K562 (cell line): Measurements from ENCODE around the gene DYRK1A. TPM values are rescaled to one million over a fixed set of nuclear protein-coding genes. Genes with fewer than 3 reads are reported as not detected.

Experiments
- ATAC-seq: fragments of 200-7000 bp; cut with Tn5 transposase; 3 replicates; pipeline ENCODE4 v1.9.1; 2020; ENCODE audit warnings: moderate library complexity
- BruUV-seq: library from RNA; stranded (reverse); fragments of 400-500 nt; replicated peaks from 2 replicates; lab custom pipeline; 2021; lab: Mats Ljungman, UMichigan
- CTCF ChIA-PET: fragments of 300-600 bp; formaldehyde crosslinking; extraction: SDS; loops from one replicate; lab custom pipeline; 2021; ENCODE audit warnings: low intra/inter-chr PET ratio; lab: Yijun Ruan, JAX
- POLR2A ChIA-PET: fragments of 300-600, 350-650 bp; sonication (Branson Sonifier 250); formaldehyde crosslinking; extraction: SDS; loops from one replicate; lab custom pipeline; 2021; ENCODE audit warnings: antibody characterized with exemption, inconsistent platforms; lab: Yijun Ruan, JAX
- DNase-seq, 4 experiments: peaks; one replicate each; pipeline versions ENCODE4 v3.0.0 to v3.0.0-alpha.2; 2011 to 2018; ENCODE audit warnings: low spot score in 3 of 4, mixed read lengths in 3 of 4; ENCODE audit errors: extremely low read depth in 1 of 4
- FAIRE-seq: peaks from 2 replicates; lab custom pipeline; 2011; peaks lifted over from hg19 to GRCh38; lab: Jason Lieb, UNC
- H2AFZ ChIP-seq: 2 replicates; pipeline ENCODE4 v1.6.0; 2011; ENCODE audit warnings: low read depth, low read length, control low read depth, inconsistent platforms
- H3K27ac ChIP-seq: fragments of 200-600 bp; 3 replicates; pipeline ENCODE4 v1.8.0; 2011; ENCODE audit warnings: low read depth, mild to moderate bottlenecking, control low read depth, inconsistent platforms, low read length, moderate library complexity, mixed read lengths; ENCODE audit errors: extremely low read depth
- H3K27me3 ChIP-seq, 2 experiments: fragments of 300-600 bp in 1 of 2; 2 replicates in 1 of 2; 3 replicates in 1 of 2; pipeline versions ENCODE4 v1.6.0 to v1.8.0; 2011; ENCODE audit warnings: inconsistent platforms in 2 of 2, low read length in 2 of 2, mild to moderate bottlenecking in 1 of 2, mixed read lengths in 1 of 2, moderate library complexity in 1 of 2; ENCODE audit not compliant: control insufficient read depth in 2 of 2, insufficient read depth in 2 of 2
- H3K36me3 ChIP-seq: fragments of 300-600 bp; 3 replicates; pipeline ENCODE4 v1.8.0; 2011; ENCODE audit warnings: mild to moderate bottlenecking, low read length, inconsistent platforms; ENCODE audit not compliant: control insufficient read depth, insufficient read depth
- H3K4me1 ChIP-seq, 2 experiments: fragments of 200-600 bp in 1 of 2; replicated peaks in 1 of 2; 2 replicates in 1 of 2; 3 replicates in 1 of 2; pipeline versions ENCODE4 v1.5.1 to v1.8.0; 2011; ENCODE audit warnings: inconsistent platforms in 2 of 2, low read length in 2 of 2, mild to moderate bottlenecking in 1 of 2, mixed read lengths in 1 of 2, moderate library complexity in 1 of 2; ENCODE audit not compliant: control insufficient read depth in 2 of 2, insufficient read depth in 2 of 2
- H3K4me2 ChIP-seq: 2 replicates; pipeline ENCODE4 v1.6.1; 2011; ENCODE audit warnings: low read length, control low read depth, inconsistent platforms, mixed read lengths; ENCODE audit not compliant: insufficient read depth
- H3K4me3 ChIP-seq: fragments of 200-600 bp; sonication (generic), shearing (Covaris generic); 2 replicates; pipeline ENCODE4 v1.5.1; 2016; ENCODE audit warnings: control low read depth, inconsistent platforms
- H3K79me2 ChIP-seq: fragments of 200-600 bp; 3 replicates; pipeline ENCODE4 v1.8.0; 2011; ENCODE audit warnings: low read length, inconsistent platforms; ENCODE audit not compliant: control insufficient read depth, insufficient read depth
- H3K9ac ChIP-seq, 2 experiments: 2 replicates each; pipeline versions ENCODE4 v1.6.0 to v1.6.1; 2011; ENCODE audit warnings: low read depth in 2 of 2, low read length in 2 of 2, control low read depth in 1 of 2, inconsistent platforms in 1 of 2, mild to moderate bottlenecking in 1 of 2, mixed read lengths in 1 of 2; ENCODE audit not compliant: insufficient read depth in 1 of 2
- H3K9me1 ChIP-seq: one replicate; pipeline ENCODE4 v1.6.0; 2011; ENCODE audit warnings: inconsistent platforms, mild to moderate bottlenecking, low read length, moderate library complexity; ENCODE audit not compliant: control insufficient read depth, insufficient read depth
- H3K9me3 ChIP-seq: replicated peaks from 2 replicates; pipeline ENCODE4 v1.5.1; 2011; ENCODE audit warnings: low read depth, low read length, inconsistent platforms; ENCODE audit not compliant: control insufficient read depth, insufficient read depth
- H4K20me1 ChIP-seq: replicated peaks from 2 replicates; pipeline ENCODE4 v1.6.1; 2011; ENCODE audit warnings: low read length, inconsistent platforms, mixed read lengths; ENCODE audit not compliant: control insufficient read depth, insufficient read depth
- CGGBP1 ChIP-seq: fragments of 250-450 bp; sonication (Bioruptor Pico); IDR thresholded peaks from 2 replicates; pipeline ENCODE4 v1.9.0; 2021; ENCODE audit warnings: mild to moderate bottlenecking
- DACH1 ChIP-seq: fragments of 450-650 bp; IDR thresholded peaks from 2 replicates; pipeline ENCODE4 v1.6.1; 2018; ENCODE audit not compliant: partially characterized antibody
- FOXP4 ChIP-seq: sonication (generic); formaldehyde crosslinking; IDR thresholded peaks from 2 replicates; pipeline ENCODE4 v1.8.0; 2022; ENCODE audit warnings: mild to moderate bottlenecking, missing genetic modification reagents, borderline replicate concordance
- MIER1 ChIP-seq: fragments of 450-650 bp; IDR thresholded peaks from 2 replicates; pipeline ENCODE4 v1.6.1; 2016; ENCODE audit warnings: antibody characterized with exemption, mild to moderate bottlenecking, low read depth
- MYC ChIP-seq, 2 experiments: fragments of 250-450 bp in 1 of 2; sonication (Bioruptor Pico) in 1 of 2; IDR thresholded peaks; 2 replicates each; pipeline versions ENCODE4 v1.5.1 to v1.6.1; 2012 to 2021; ENCODE audit warnings: low read depth in 2 of 2, borderline replicate concordance in 1 of 2, improper control_type of control experiment in 1 of 2, low read length in 1 of 2, mild to moderate bottlenecking in 1 of 2, moderate library complexity in 1 of 2
- NELFE ChIP-seq: IDR thresholded peaks from 2 replicates; pipeline ENCODE4 v1.6.1; 2011; ENCODE audit warnings: mild to moderate bottlenecking; ENCODE audit not compliant: insufficient read depth, insufficient read length
- NFATC3 ChIP-seq: fragments of 450-650 bp; IDR thresholded peaks from 2 replicates; pipeline ENCODE4 v1.6.1; 2017; ENCODE audit warnings: mild to moderate bottlenecking
- RNF2 ChIP-seq: sonication (generic); IDR thresholded peaks from 2 replicates; pipeline ENCODE4 v1.6.1; 2016
- SP2 ChIP-seq: IDR thresholded peaks from 2 replicates; pipeline ENCODE4 v1.6.1; 2011; ENCODE audit warnings: mild to moderate bottlenecking, low read depth, low read length, moderate library complexity; ENCODE audit not compliant: poor library complexity, severe bottlenecking; ENCODE audit errors: extremely low read depth
- TBL1XR1 ChIP-seq, 2 experiments: IDR thresholded peaks; 2 replicates each; pipeline ENCODE4 v1.6.1; 2012; ENCODE audit warnings: improper control_type of control experiment in 2 of 2, low read length in 2 of 2, mild to moderate bottlenecking in 1 of 2
- TCF7L2 ChIP-seq: fragments of 150-350 bp; IDR thresholded peaks from 2 replicates; pipeline ENCODE4 v1.6.1; 2016; ENCODE audit warnings: low read depth, mild to moderate bottlenecking, low read length, moderate library complexity
- ZNF282 ChIP-seq: sonication (generic); formaldehyde crosslinking; IDR thresholded peaks from 2 replicates; pipeline ENCODE4 v1.8.1; 2023; ENCODE audit warnings: missing genetic modification reagents
- ZNF785 ChIP-seq: fragments of 250-450 bp; sonication (Bioruptor Pico); IDR thresholded peaks from 2 replicates; pipeline ENCODE4 v1.4.0; 2020; ENCODE audit warnings: mild to moderate bottlenecking
- WGBS: fragments of 100-300 bp; shearing (Covaris generic); methylation state at CpG from one replicate; pipeline ENCODE4 v1.1.6; 2016; ENCODE audit warnings: low coverage, mixed read lengths; ENCODE audit not compliant: insufficient coverage; ENCODE audit errors: missing lambda C conversion rate; 5-methylcytosine and 5-hydroxymethylcytosine counted together
- in situ Hi-C: fragments of 300-500 bp; cut with MboI; formaldehyde crosslinking; loops from 4 replicates; pipeline ENCODE4 v1.15.0; 2018; ENCODE audit warnings: inconsistent platforms, mixed read lengths
- intact Hi-C: fragments of 100-400 bp; cut with micrococcal nuclease; formaldehyde crosslinking; loops from 2 replicates; pipeline ENCODE4 v1.14.2; 2022
- polyA plus RNA-seq, 8 experiments: library from polyadenylated mRNA; depleted of rRNA in 4 of 8; stranded (reverse) in 5 of 8; unstranded in 3 of 8; fragments of >200 nt; fragmentation: Nextera tagmentation in 2 of 8; fragmentation: Illumina TruSeq in 1 of 8; extraction: Ambion mirVana in 2 of 8; extraction: Trizol in 1 of 8; gene quantifications; 2 replicates each; pipeline versions ENCODE4 v1.2.1 to v1.2.3, GENCODE V29; 2011 to 2014; ENCODE audit warnings: inconsistent platforms in 1 of 8, missing spikeins in 1 of 8
- total RNA-seq, 7 experiments: library from RNA; depleted of rRNA in 6 of 7; stranded (reverse); fragments of >200 nt in 6 of 7; fragmentation: Illumina TruSeq in 2 of 7; extraction: Trizol in 2 of 7; gene quantifications; 2 replicates each; pipeline versions ENCODE4 v1.2.1 to v1.2.3, GENCODE V29; 2011 to 2021; ENCODE audit warnings: low replicate concordance in 1 of 7
- TF ChIP-seq, protein P1 (sequence below): fragments of 250-450 bp; sonication (Bioruptor Pico); IDR thresholded peaks from 2 replicates; pipeline ENCODE4 v1.4.0; 2020; ENCODE audit warnings: mild to moderate bottlenecking, moderate library complexity, borderline replicate concordance
- TF ChIP-seq, protein P2 (sequence below): fragments of 250-450 bp; sonication (Bioruptor Pico); IDR thresholded peaks from 2 replicates; pipeline ENCODE4 v1.8.0; 2022; ENCODE audit warnings: inconsistent platforms, mild to moderate bottlenecking, moderate library complexity, borderline replicate concordance

Gene DYRK1A
- total and polyA plus RNA-seq, 9 of the 15 experiments (the other 6 are each of a cell fraction or from before 2014, with no cell fraction given): 3.7 to 64.8 (median 42.3) TPM

GRCh38 chr21:37555672-37556261 is 189.2 kb downstream of the DYRK1A start:
- in situ Hi-C loops (no loop called here), intact Hi-C loops (no loop called here)
- H2AFZ ChIP-seq: no peak overlapping the region
- peaks cover 3 to 4% of the 10 kb centered on the region in 2 experiments; a peak in 1 of 5 replicates for H3K27me3 ChIP-seq
- H3K79me2 ChIP-seq: no peaks in the 10 kb centered on the region
- H4K20me1 ChIP-seq: no peaks in the 10 kb centered on the region; the same call in 1 of the 2 replicates
- 4% methylated on average over 15 of the region's 15 CpGs for WGBS
- ChIA-PET POLR2A (interaction anchor here (0.6 to 4.1 kb wide), 5 partner anchors 8 to 1321 kb away, joined by 3 to 26 read pairs (median 4); no protein-coding TSS in a partner anchor), CTCF (no interaction called here)
- H3K9me3 ChIP-seq: peaks cover 10% of the 10 kb centered on the region
- peak overlapping the region; percentile 53 for H3K4me2 ChIP-seq
- no peak overlapping the region; a peak in 1 of 4 replicates for H3K9ac ChIP-seq
- peak; percentile 44 for ATAC-seq
- H3K9me1 ChIP-seq: no peaks in the 10 kb centered on the region
- no peak for FAIRE-seq
- peaks cover 18 to 19% of the 10 kb centered on the region in 2 experiments for H3K4me1 ChIP-seq
- no peaks in the 10 kb centered on the region for H3K36me3 ChIP-seq
- BruUV-seq: no TSS peak
- H3K4me3 ChIP-seq: no peak overlapping the region
- DNase-seq: peak in 2 of 4 experiments; percentile 45 to 50
- no peak overlapping the region for H3K27ac ChIP-seq
- TF ChIP-seq TBL1XR1 (IDR thresholded peaks at IDR 0.05; ENCODE audit: low read length in 2 of 2) (no peak), FOXP4 (CRISPR knock-in tag) (no peak), NELFE (no peak), MYC (IDR thresholded peaks at IDR 0.05; ENCODE audit: low read depth, low read length) (0 out of 2 replicates have a peak, but pooled peaks have one; percentile 25), MYC (CRISPR knock-in tag; IDR thresholded peaks at IDR 0.05; ENCODE audit: borderline replicate concordance, low read depth) (no peak), NFATC3 (no peak), TCF7L2 (no peak), ZNF282 (CRISPR knock-in tag) (no peak), SP2 (no peak), ZNF785 (CRISPR knock-in tag) (no peak), CGGBP1 (no peak), DACH1 (peak; percentile 70), RNF2 (no peak), MIER1 (no peak)
- TF ChIP-seq, protein P1, sequence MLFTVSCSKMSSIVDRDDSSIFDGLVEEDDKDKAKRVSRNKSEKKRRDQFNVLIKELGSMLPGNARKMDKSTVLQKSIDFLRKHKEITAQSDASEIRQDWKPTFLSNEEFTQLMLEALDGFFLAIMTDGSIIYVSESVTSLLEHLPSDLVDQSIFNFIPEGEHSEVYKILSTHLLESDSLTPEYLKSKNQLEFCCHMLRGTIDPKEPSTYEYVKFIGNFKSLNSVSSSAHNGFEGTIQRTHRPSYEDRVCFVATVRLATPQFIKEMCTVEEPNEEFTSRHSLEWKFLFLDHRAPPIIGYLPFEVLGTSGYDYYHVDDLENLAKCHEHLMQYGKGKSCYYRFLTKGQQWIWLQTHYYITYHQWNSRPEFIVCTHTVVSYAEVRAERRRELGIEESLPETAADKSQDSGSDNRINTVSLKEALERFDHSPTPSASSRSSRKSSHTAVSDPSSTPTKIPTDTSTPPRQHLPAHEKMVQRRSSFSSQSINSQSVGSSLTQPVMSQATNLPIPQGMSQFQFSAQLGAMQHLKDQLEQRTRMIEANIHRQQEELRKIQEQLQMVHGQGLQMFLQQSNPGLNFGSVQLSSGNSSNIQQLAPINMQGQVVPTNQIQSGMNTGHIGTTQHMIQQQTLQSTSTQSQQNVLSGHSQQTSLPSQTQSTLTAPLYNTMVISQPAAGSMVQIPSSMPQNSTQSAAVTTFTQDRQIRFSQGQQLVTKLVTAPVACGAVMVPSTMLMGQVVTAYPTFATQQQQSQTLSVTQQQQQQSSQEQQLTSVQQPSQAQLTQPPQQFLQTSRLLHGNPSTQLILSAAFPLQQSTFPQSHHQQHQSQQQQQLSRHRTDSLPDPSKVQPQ (CRISPR knock-in tag): no peak
- TF ChIP-seq, protein P2, sequence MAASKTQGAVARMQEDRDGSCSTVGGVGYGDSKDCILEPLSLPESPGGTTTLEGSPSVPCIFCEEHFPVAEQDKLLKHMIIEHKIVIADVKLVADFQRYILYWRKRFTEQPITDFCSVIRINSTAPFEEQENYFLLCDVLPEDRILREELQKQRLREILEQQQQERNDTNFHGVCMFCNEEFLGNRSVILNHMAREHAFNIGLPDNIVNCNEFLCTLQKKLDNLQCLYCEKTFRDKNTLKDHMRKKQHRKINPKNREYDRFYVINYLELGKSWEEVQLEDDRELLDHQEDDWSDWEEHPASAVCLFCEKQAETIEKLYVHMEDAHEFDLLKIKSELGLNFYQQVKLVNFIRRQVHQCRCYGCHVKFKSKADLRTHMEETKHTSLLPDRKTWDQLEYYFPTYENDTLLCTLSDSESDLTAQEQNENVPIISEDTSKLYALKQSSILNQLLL (CRISPR knock-in tag): no peak
